ENCODE data around the gene VAV3.
"Not testable (repeated sequence)": the region's sequence is repeated elsewhere in the genome, so short reads cannot be mapped to it uniquely, and the experiment has no call there.

Gene VAV3

GRCh38 chr1:107933736-107934135 is 31.2 kb downstream of the VAV3 start:
- DNase-seq = no peak

GRCh38 chr1:107930292-107930691 is 34.7 kb downstream of the VAV3 start:
- DNase-seq = no peak

GRCh38 chr1:107927820-107928219 is 37.2 kb downstream of the VAV3 start:
- DNase-seq = no peak

- DNase-seq = no peak
These were observed 38.4 kb downstream of the VAV3 start for GRCh38 chr1:107926436-107927080.

- DNase-seq = no peak
These were observed 39.4 kb downstream of the VAV3 start for GRCh38 chr1:107925565-107925964.

GRCh38 chr1:107920999-107921398 is 44.0 kb downstream of the VAV3 start:
- no peak for DNase-seq

- no peak for DNase-seq
These were observed 44.4 kb downstream of the VAV3 start for GRCh38 chr1:107920561-107920960.

GRCh38 chr1:107919953-107920352 is 45.0 kb downstream of the VAV3 start:
- DNase-seq = no peak

GRCh38 chr1:107914119-107914765 is 50.7 kb downstream of the VAV3 start:
- no peak for DNase-seq

- DNase-seq = no peak
These were observed 52.3 kb downstream of the VAV3 start for GRCh38 chr1:107912656-107913055.

- DNase-seq = no peak
These were observed 64.7 kb downstream of the VAV3 start for GRCh38 chr1:107900090-107900945.

GRCh38 chr1:107899655-107900054 is 65.3 kb downstream of the VAV3 start:
- DNase-seq = no peak

GRCh38 chr1:107897438-107898345 is 67.3 kb downstream of the VAV3 start:
- DNase-seq = no peak

- no peak for DNase-seq
These were observed 68.0 kb downstream of the VAV3 start for GRCh38 chr1:107896936-107897335.

GRCh38 chr1:107896401-107896800 is 68.6 kb downstream of the VAV3 start:
- no peak for DNase-seq

GRCh38 chr1:107895403-107896191 is 69.4 kb downstream of the VAV3 start:
- no peak for DNase-seq

- no peak for DNase-seq
These were observed 70.4 kb downstream of the VAV3 start for GRCh38 chr1:107894605-107895004.

- DNase-seq = not testable (repeated sequence)
These were observed 71.6 kb downstream of the VAV3 start for GRCh38 chr1:107893350-107893749.

- DNase-seq = no peak
These were observed 75.5 kb downstream of the VAV3 start for GRCh38 chr1:107889524-107889923.

GRCh38 chr1:107883562-107883961 is 81.4 kb downstream of the VAV3 start:
- no peak for DNase-seq

- no peak for DNase-seq
These were observed 85.1 kb downstream of the VAV3 start for GRCh38 chr1:107879927-107880326.

GRCh38 chr1:107879346-107879745 is 85.6 kb downstream of the VAV3 start:
- DNase-seq = no peak

Data from activated CD4-positive, alpha-beta T cell treated with anti-CD3 and anti-CD28 coated beads, Interleukin-2, amount 50 U/mL, for 16 hours (primary cell).